Measurements from ENCODE around the gene ROBO3. TPM values are rescaled to one million over a fixed set of nuclear protein-coding genes. Genes with fewer than 3 reads are reported as not detected.

ROBO3 gene
- total RNA-seq, 1 donor from 2014 or later = 12.6 TPM

DNA sequence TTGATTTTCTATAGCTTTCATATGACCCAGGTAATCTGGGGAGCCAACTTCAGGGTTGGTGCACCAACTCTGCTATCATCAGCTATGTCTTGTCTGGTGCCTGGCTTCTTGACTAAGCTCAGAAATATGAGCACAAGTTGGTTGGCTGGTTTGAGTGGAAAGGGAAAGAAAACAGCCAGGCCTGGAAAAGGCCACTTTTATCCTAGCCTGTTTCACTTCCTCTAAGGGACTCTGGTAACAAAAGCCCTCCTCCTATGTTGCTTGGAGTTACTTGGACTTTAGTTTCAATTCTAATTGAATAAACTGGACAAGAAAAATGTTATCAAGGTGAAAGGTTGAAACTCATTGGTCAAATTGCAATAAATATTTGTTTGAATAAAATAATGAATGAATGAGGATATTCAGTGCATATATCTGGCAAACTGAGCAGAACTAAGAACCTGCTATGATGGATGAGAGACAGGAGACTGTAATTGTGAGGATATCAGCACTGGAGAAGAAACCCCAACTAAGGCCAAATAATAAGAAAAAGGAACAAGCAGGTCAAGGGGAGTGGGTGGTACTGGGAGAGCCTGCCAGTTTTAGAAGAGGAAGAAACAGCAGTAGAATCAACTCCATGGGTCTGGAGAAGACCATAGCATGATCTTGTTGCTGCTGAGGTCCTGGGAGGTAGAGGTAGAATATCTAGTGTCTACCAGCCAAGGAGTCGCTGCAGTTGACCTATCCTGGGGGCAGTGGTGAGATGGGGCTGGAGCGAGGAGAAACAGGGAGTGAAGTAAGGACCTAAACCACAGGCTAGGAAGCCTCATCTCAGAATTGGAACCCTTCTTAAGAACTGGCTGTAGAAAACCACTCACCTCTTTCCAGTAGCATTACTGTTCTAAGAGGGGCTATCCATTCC, 24.2 kb downstream of the ROBO3 start:
- no peaks in the 10 kb centered on the region for H3K9me3 Mint-ChIP-seq
- Histone ChIP-seq H3K9ac (no peak overlapping the region), H4K20me1 (ENCODE audit: low read depth) (no peaks in the 10 kb centered on the region), H3K4me3 (no peak overlapping the region), H3K9me3 (ENCODE audit: low read depth) (no peaks in the 10 kb centered on the region), H3K36me3 (no peaks in the 10 kb centered on the region), H3K4me1 (peaks cover 6% of the 10 kb centered on the region), H3K27me3 (peaks cover 24% of the 10 kb centered on the region), H3K27ac (no peak overlapping the region), H3F3A (ENCODE audit: low read depth) (no peaks in the 10 kb centered on the region), H3K4me2 (no peak overlapping the region), H2AFZ (replicated peaks) (no peak overlapping the region), H3K79me2 (ENCODE audit: low read depth) (no peaks in the 10 kb centered on the region)
- no peak for DNase-seq (ENCODE audit: low spot score)
- TF ChIP-seq EZH2phosphoT487 (IDR thresholded peaks at IDR 0.05) (no peak), EZH2 (IDR thresholded peaks at IDR 0.05) (no peak)
- TF ChIP-seq, protein P1, sequence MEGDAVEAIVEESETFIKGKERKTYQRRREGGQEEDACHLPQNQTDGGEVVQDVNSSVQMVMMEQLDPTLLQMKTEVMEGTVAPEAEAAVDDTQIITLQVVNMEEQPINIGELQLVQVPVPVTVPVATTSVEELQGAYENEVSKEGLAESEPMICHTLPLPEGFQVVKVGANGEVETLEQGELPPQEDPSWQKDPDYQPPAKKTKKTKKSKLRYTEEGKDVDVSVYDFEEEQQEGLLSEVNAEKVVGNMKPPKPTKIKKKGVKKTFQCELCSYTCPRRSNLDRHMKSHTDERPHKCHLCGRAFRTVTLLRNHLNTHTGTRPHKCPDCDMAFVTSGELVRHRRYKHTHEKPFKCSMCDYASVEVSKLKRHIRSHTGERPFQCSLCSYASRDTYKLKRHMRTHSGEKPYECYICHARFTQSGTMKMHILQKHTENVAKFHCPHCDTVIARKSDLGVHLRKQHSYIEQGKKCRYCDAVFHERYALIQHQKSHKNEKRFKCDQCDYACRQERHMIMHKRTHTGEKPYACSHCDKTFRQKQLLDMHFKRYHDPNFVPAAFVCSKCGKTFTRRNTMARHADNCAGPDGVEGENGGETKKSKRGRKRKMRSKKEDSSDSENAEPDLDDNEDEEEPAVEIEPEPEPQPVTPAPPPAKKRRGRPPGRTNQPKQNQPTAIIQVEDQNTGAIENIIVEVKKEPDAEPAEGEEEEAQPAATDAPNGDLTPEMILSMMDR (IDR thresholded peaks at IDR 0.05) = no peak
- H3K4me1 Mint-ChIP-seq = no peaks in the 10 kb centered on the region
- H3K27ac Mint-ChIP-seq = no peak overlapping the region
- no peaks in the 10 kb centered on the region for H3K36me3 Mint-ChIP-seq
- H3K27me3 Mint-ChIP-seq (ENCODE audit: insufficient read depth, low read depth) = peaks cover 9% of the 10 kb centered on the region
- no peak overlapping the region for H3K4me3 Mint-ChIP-seq

DNA sequence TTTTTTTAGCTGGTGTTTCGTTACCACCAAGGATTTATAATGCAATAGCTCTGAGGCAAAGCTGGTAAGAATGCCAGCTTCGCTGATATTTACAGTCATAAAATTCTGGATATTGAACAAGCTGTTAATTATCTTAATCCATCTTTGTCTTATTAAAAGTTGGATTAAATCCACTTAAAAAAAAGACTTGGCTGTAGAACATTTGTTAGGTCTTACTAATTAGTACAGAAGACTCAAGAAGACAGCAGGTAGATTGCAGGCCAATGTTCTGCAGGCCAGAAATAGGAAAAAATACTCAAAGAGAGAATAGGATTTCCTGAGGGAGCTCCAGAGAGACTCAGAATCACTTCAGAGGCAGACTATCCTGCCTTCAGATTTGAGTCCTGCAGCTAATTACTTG, 24.9 kb downstream of the ROBO3 start:
- Mint-ChIP-seq H3K4me1 (no peaks in the 10 kb centered on the region), H3K27ac (no peak overlapping the region), H3K4me3 (no peak overlapping the region), H3K36me3 (no peaks in the 10 kb centered on the region), H3K27me3 (ENCODE audit: insufficient read depth, low read depth) (peaks cover 9% of the 10 kb centered on the region), H3K9me3 (no peaks in the 10 kb centered on the region)
- H3K9ac ChIP-seq = no peak overlapping the region
- H3K4me1 ChIP-seq = peaks cover 6% of the 10 kb centered on the region
- H3K4me2 ChIP-seq = no peak overlapping the region
- H3K27ac ChIP-seq = no peak overlapping the region
- peaks cover 24% of the 10 kb centered on the region for H3K27me3 ChIP-seq
- no peak for DNase-seq (ENCODE audit: low spot score)
- no peaks in the 10 kb centered on the region for H3K79me2 ChIP-seq (ENCODE audit: low read depth)
- TF ChIP-seq EZH2phosphoT487 (IDR thresholded peaks at IDR 0.05) = no peak
- TF ChIP-seq, protein P1 (IDR thresholded peaks at IDR 0.05) = no peak
- no peak for TF ChIP-seq EZH2 (IDR thresholded peaks at IDR 0.05)
- no peaks in the 10 kb centered on the region for H4K20me1 ChIP-seq (ENCODE audit: low read depth)
- no peaks in the 10 kb centered on the region for H3F3A ChIP-seq (ENCODE audit: low read depth)
- H3K4me3 ChIP-seq = no peak overlapping the region
- no peaks in the 10 kb centered on the region for H3K36me3 ChIP-seq
- no peak overlapping the region for H2AFZ ChIP-seq (replicated peaks)
- H3K9me3 ChIP-seq (ENCODE audit: low read depth) = no peaks in the 10 kb centered on the region

DNA sequence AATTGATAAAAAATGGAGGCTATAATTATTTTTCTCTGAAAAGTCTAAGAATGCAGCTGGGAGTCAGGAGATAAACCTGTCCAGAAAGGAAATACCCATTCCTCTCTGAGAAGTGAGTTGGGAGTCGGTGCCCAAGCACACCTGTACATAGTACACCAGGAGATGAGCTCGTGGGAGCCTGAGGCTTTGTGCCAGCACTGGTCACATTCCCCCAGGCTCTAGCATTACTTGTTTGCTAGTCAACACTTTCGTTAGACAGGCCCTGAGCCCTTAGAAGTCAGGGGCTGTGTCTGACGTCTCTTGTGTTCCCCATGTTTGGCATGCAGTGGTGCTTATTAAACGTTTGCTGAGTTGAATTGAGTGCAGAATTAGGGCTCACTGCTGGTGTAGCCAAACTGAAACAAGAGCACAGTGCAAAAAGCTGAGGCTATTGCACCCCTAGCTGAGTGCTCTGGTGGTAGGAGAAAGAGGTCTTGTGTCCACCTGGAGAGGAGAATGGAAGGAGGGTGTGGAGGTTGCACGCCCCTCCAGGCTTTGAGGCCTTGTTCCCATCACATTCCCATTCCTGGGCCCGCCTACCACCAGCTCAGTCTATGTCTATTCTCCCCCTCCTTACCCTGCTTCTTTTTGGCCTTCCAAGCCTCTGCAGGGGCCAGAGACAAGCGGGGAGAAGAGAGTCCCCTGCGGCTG, 25.6 kb downstream of the ROBO3 start:
- Histone ChIP-seq H3K36me3 (no peaks in the 10 kb centered on the region), H3K79me2 (ENCODE audit: low read depth) (no peaks in the 10 kb centered on the region), H3K4me3 (no peak overlapping the region), H3K4me2 (peak overlapping the region; percentile 12), H4K20me1 (ENCODE audit: low read depth) (no peaks in the 10 kb centered on the region), H3K9me3 (ENCODE audit: low read depth) (no peaks in the 10 kb centered on the region), H2AFZ (replicated peaks) (peak overlapping the region; percentile 50), H3K4me1 (peaks cover 6% of the 10 kb centered on the region), H3K27ac (no peak overlapping the region), H3K9ac (no peak overlapping the region), H3K27me3 (peaks cover 24% of the 10 kb centered on the region), H3F3A (ENCODE audit: low read depth) (no peaks in the 10 kb centered on the region)
- TF ChIP-seq, protein P1 (IDR thresholded peaks at IDR 0.05) = no peak
- TF ChIP-seq EZH2phosphoT487 (IDR thresholded peaks at IDR 0.05) (no peak), EZH2 (IDR thresholded peaks at IDR 0.05) (no peak)
- Mint-ChIP-seq H3K9me3 (no peaks in the 10 kb centered on the region), H3K36me3 (no peaks in the 10 kb centered on the region), H3K27me3 (ENCODE audit: insufficient read depth, low read depth) (peaks cover 9% of the 10 kb centered on the region), H3K4me3 (no peak overlapping the region), H3K4me1 (no peaks in the 10 kb centered on the region), H3K27ac (no peak overlapping the region)
- no peak for DNase-seq (ENCODE audit: low spot score)
